NCI-H1694 treated with DMSO at 0.1 percent for 48 hours (cell line): ENCODE measurements around the gene TMEM154.
A peak's percentile ranks its signal among the peaks of the same experiment; 100 is the strongest.

Source experiments
- DNase-seq: peaks from one replicate; lab custom pipeline; 2025; lab: John Stamatoyannopoulos, UW

The TMEM154 gene

DNA sequence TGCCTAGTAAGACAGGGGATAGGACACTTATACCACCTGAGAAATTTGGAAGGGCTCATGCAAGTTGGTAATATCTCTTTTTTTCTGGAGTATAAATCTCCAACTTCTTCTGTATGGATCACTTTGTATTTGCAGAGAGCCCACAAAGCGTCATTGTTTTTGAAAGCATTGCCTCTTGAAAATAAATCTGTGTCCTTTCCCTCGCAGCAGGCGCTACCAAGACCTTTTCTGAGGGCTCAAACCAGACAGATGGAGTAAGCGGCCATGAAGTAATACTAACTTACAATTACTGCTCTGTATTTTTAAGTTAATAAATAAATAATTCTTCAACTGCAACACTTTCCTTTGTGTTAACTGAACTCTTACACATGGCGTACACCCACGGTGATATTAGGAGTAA lies 87.9 kb downstream of the TMEM154 start:
- no peak for DNase-seq

DNA sequence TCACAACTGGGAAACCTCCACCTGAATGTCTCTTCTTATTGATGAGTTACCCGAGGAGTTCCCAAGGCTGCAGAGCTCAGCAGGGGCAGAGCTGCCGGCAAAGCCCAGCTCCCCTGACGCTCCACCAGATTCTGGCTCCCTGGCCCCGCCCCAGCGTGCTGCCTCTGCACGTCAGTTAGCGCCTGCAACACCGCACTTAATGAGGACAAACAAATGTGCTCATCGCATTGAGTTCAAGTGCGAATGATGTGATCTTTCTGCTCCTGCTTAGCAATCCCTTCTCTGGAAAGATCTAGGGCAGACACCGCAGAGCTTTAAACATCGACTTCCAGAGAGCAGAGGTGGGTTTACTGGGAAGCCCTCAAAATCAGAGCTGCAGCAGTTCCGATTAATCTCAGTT lies 88.4 kb downstream of the TMEM154 start:
- DNase-seq = peak; percentile 66

DNA sequence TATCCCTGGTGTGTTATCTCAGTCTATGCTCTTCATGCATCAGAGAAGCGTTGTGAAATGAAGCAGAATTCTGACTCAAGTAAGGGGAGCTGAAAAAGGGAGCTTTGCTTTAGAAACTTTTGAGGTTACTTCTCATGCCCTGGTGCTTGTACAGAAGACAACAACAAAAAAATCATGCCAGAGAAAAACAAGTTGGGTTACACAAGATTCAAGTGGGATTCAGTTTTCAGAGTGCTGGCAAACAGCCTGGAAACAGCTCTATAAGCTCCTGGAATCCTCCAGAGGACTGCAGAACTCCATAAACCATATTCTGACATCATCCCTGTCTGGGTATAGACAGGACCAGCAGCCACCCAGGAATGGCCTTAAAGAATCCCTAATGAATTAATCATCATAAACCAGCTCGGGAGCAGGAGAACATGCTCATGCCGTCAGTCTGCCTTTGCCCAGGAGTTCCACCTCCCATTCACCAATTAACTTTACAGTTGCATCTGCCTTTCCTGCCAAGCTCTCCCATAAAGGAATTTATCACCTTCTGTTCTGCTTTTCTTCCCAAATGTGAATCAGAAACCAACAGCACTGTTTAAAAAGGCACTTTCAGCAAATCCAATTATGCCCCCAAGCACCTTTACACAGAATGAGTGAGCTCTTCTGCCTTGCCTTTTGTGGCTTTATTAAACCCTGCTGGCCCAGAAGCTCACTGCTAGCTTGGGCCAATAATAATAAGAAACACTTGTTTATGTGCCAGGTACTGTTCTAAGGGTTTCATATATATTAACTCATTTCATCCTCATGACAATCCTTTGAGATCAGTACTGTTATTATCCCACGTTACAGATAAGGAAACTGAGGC lies 89.4 kb downstream of the TMEM154 start:
- DNase-seq = peak; percentile 96

DNA sequence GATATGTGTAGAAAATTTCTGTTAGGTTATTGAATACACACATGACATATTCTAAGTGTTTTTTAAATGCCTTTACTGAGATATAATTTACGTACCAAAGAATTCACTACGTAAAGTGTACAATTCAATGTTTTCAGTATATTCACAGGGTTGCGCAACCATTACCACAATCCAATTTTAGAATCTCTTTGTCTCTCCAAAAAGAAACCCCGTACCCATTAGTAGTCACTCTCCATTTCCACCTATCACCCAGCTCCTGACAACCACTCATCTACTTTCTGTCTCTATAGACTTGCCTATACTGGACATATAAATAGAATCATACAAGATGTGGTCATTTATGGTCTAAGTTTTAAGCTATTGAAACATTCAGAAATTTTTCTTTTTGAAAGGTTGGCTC lies 90.9 kb downstream of the TMEM154 start:
- DNase-seq = no peak

DNA sequence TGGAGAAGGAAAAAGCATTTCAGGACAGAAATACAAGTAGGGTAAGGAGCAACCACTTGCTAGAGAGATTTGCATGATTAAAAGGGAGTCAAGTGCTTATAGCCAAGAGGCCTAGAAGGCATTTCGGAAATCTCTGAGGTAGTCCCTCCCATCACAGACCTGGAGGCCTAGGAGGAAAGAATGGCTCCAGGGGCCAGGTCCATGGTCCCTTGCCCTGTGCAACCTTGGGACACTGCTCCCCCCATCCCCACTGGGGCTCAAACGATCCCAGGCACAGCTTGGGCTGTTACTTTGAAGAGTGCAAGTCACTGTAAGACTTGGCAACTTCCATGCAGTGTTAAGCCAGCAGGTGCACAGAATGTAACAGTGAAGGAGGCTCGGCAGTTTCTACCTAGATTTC lies 92.7 kb downstream of the TMEM154 start:
- DNase-seq = no peak

DNA sequence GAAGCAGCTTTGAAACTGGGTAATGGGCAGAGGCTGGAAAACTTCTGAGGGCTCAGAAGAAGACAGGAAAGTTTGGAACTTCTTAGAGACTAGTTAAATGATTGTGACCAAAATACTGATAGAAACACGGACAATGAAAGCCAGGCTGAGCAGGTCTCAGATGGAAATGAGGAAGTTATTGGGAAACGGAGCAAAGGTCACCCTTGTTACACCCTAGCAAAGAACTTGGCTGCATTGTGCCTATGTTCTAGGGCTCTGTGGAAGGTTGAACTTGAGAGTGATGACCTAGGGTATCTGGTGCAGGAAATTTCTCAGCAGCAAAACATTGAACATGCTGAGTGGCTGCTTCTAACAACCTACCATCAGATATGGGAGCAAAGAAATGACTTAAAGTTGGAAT lies 93.1 kb downstream of the TMEM154 start:
- no peak for DNase-seq

DNA sequence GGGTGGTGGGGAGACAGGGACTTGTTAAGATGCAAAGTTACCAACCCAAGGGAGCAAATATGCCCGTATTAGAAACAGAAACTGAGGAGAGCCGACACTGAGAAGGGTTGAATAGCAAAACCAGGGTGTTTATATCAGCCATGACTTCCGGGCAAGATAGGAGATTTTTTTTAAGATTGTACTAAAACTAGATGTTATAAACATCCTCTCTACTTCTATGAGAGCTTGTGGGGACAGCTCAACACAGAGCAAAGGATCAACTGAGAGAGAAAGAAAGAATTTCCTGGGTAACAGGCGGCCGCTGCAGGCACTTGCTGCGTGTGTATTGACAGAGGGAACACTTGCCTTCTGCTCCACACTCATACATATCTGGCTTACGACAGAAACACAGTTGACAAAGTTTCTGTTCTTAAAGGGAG lies 94.8 kb downstream of the TMEM154 start:
- no peak for DNase-seq

DNA sequence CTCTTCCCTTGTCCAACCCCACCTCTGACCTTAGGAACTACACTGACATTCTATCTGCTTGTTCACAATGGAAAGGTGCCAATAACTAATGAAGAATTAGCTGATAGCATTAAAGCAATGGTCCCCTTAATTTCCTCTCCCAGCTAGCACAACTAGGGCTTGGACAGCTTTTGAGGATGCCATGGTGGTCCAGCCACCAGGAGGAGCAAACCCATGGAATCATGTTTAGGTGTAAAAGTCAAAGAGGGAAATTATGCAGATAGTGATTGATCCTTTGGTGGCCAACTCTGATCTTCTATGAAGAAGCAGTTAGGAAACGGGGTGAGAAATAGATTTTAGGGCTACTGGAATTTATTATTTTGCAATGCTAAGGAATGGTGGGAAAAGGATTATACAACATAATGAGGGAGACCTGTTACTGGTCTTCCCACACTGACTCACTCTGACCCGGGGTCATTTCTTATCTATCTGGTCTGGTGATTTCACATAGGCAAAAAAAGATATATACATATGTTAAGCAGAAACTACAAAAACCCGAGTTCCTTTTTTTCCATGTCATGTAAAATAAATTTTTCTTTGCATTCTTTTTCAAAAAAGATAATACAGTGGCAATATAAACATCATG lies 98.1 kb downstream of the TMEM154 start:
- DNase-seq = no peak

DNA sequence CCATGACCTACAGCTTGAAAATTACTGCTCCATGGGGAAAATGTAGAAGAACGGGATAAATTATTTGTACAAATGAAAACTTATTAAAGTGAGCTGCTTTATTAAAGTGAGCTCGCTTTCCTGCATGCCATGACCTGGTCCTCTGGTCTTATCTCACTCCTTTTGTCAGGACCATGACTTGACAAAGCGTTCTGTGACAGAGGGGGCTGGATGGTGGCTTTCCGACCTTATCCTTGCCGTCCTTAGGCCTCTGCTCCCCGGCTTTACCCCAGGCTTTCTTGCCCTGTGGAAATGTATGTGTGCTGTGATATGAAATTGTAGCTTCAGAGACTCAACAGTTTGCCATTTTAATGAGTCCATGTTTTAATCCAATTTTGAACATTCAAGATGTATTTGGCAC lies 99.9 kb downstream of the TMEM154 start:
- no peak for DNase-seq

DNA sequence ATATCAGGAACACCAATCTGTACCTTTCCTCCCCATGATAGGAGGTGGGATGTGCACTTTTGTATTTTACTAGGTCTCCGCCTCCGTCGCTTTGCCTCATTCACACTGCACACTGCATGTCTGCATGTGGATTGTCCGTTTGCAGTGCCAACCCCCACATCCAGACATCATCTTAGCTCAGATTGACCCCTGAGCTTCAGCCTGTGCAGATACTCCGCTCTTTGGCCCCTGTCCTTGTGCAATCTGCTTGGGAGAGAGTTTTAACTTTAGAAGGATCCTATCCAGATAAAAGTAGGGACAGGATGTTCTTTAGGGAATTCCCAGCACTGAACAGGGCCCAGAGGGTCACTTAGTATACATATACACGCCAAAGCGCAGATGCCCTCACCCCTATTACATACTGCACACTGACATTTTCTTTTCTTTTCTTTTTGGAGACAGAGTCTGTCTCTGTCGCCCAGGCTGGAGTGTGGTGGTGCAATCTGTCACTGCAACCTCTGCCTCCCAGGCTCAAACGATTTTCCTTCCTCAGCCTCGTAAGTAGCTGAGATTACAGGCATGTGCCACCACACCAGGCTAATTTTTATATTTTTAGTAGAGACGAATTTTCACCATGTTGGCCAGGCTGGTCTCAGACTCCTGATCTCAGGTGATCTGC lies 100.6 kb downstream of the TMEM154 start:
- no peak for DNase-seq

DNA sequence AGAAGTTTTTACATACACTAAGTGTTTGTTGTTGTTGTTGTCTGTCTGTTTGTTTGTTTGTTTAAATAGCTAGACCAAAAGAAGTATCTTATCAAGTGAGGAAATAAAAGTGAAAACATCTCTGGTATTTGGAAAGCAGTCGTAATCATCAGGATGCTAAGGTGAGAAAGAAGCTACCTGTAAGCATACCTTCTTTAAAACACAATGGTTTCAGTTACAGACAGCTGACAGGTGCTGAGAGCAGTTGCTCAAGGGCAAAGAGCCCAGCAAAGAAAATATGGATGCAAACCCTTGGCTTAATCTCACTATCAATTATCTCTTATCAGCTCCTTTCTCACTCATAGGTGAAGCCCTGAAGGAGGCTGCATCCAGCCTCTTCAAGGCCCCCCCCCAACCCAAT lies 101.1 kb downstream of the TMEM154 start:
- no peak for DNase-seq

DNA sequence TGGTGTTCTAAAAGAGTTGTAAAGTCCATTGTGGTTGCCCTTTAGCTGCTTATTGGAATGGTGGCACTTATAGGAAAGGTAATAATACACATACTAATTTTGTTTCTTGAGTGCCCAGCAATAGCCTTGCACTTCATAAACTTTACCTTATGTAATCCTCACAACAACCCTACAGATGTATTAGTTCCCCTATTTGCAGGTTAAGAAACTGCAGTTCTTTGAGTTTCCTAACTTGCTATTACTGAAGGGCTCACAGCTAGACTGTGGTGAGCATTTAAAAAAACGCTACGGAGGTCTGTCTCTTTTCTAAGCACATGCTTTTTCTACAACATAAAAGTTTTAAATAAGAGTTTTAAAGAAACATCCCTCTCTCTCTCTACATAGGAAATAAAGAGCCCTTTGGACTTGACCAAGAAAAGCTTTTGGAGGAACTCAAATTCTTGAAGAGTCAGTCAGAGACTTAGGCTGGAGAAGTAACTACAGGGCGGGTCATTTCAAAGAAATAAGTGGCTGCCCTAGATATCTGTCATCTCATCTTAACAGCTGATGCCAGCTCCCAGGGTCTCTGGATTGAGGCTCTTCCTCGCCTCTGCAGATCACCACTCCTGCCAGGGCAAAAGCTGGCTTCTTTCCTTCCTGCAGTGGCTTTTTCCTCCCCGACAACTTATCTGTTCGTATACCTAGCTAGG lies 101.9 kb downstream of the TMEM154 start:
- no peak for DNase-seq

DNA sequence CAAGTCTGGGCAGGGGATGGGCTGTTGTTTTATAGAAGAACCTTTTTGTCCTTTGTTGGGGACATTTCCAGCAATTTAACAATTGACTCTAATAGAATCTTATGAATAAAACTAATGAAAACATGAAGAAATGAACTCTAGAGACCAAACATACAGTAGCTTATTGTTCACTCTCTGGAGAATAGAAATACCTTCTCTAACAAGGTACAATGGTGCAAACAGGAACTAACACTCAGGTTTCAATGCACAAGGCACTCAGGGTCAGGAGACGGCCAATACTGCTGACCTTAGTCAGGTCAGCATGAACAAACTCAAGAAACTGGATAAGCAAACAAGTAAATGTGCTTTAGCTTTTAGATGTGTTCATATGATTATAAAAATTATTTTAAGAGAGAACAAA lies 104.3 kb downstream of the TMEM154 start:
- no peak for DNase-seq

DNA sequence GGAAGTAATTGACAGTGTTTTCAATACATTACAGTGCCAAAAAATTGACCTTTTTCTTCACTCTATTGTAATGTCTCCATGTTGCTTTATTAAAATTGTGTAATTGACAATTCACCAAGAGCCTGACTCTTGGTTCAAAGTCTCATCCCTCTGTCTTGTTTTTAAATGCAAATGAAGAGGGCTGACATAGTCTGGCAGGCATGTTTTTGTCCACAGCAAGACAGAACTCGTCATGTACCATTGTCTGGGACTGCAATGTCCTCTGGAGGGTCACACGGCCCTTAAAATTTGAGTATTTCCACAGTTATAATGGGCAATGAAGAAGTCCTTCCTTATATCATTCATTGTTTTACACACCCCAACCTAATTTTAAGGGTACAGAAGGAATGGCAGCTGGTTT lies 105.9 kb downstream of the TMEM154 start:
- no peak for DNase-seq

DNA sequence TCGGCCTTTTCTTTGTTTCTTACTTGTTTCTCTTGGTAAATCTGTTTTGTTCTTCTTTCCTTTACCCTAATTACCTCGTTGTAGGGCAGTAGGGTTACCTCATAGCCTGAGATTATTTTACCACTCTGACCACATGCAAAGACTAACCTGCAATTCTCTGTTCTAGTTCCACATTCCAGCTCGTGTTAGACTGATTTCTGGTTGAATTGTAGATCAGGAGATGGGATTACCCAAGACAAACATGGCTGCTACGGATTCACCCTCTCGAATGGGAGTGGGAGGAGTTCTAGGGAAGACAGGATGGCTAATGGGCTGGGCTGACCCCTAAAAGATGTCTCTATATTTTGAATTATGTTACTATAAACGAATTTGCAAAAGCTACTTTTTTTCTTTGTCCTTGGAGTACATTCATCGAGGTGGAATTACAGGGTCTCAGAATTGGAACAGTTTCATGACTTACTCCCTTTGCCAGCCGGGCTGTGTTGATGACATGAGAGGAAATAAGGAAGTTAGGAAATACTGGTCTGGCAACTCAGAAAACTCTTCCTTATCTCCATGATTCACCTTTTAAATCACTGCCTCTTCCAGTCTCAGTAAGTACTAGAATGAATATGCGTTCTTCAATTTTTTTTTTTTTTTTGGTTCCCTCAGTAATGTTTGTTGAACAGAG lies 107.2 kb downstream of the TMEM154 start:
- no peak for DNase-seq

DNA sequence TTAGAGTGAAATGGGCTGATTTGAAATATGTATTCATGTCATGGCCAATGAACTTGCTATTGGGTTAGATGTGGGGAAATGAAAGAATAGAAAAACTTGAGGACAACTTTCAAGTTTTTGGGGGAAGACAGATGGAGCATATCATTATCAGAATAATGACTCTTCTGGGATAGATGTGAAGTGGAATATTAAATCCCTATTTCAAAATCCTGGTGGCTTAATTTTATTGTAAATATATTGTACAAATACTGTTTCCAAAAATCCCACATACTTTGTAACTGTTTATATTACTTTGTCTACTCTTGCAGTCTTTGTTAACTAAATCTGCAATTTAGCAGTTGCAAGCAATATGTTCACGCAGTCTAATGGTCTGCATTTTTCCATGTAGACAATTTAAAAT lies 108.0 kb downstream of the TMEM154 start:
- no peak for DNase-seq

DNA sequence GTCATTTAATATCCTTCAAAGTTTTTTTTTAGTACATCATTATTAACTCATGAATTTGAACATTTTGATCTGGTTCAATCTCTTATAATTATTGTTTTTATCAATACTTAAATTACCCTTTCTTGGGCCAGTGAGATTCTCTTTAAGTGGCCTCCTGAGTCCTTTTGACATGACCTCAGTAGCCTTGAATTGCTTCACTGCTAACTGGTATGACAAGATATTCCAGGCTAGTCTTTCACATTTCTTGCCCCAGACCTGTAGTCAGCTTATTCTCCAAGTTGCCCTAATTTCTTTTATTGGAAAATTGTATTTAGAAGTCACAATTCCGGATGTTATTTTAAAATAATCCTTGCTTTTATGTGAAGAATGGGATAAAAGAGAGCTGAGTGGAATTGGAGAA lies 108.5 kb downstream of the TMEM154 start:
- no peak for DNase-seq
